MM.1S (cell line): Measurements from ENCODE around the gene ACVR1.

ENCODE experiments used
- CTCF ChIP-seq: fragments of 300-600 bp; sonication (generic); IDR thresholded peaks from 2 replicates; pipeline ENCODE4 v1.5.1; 2016; ENCODE audit warnings: antibody characterized with exemption, low read length, mixed read lengths
- EZH2 ChIP-seq: fragments of 300-600 bp; sonication (generic); optimal IDR thresholded peaks from 2 replicates; pipeline ENCODE3; 2017; ENCODE audit warnings: low read depth, mild to moderate bottlenecking, antibody characterized with exemption, low read length, mixed read lengths
- EZH2phosphoT487 ChIP-seq: fragments of 300-600 bp; sonication (generic); IDR thresholded peaks from 2 replicates; pipeline ENCODE4 v1.6.1; 2018; ENCODE audit warnings: antibody characterized with exemption, low read length

GRCh38 chr2:157900203-157900602 lies 24.1 kb upstream of the ACVR1 start:
- TF ChIP-seq EZH2 (no peak), CTCF (no peak), EZH2phosphoT487 (no peak)
